Brain microvascular endothelial cell (primary cell): ENCODE measurements around the gene MICA.
"Not testable (repeated sequence)": the region's sequence is repeated elsewhere in the genome, so short reads cannot be mapped to it uniquely, and the experiment has no call there.

Experiments
- DNase-seq: peaks from one replicate; pipeline ENCODE4 v3.0.0-alpha.2; 2020
- H3K27ac ChIP-seq: fragments of 250-450 bp; sonication (Bioruptor Pico); 2 replicates; pipeline ENCODE4 v1.5.1; 2020; ENCODE audit warnings: mild to moderate bottlenecking, moderate library complexity
- H3K27me3 ChIP-seq: fragments of 250-450 bp; sonication (Bioruptor Pico); replicated peaks from 2 replicates; pipeline ENCODE4 v1.5.1; 2020; ENCODE audit warnings: mild to moderate bottlenecking
- H3K36me3 ChIP-seq: fragments of 250-450 bp; sonication (Bioruptor Pico); replicated peaks from 2 replicates; pipeline ENCODE4 v1.5.1; 2020; ENCODE audit warnings: mild to moderate bottlenecking
- H3K4me3 ChIP-seq: 2 replicates; pipeline ENCODE4 v1.5.1; 2011; ENCODE audit warnings: low read depth, mild to moderate bottlenecking, control low read depth, low read length, moderate library complexity
- CTCF ChIP-seq: IDR thresholded peaks from 2 replicates; pipeline ENCODE4 v1.5.1; 2011; ENCODE audit warnings: low read depth, mild to moderate bottlenecking, moderate library complexity, low read length, control low read depth, inconsistent platforms; ENCODE audit errors: missing control alignments
- in situ Hi-C: cut with HindIII; loops from 2 replicates; pipeline ENCODE4 v1.10.0; 2017; ENCODE audit warnings: low sequenced_read_pairs, low pct_ligation_motif_present

MICA gene

GRCh38 chr6:31396422-31397152 lies 6.8 kb upstream of the MICA start:
- TF ChIP-seq CTCF: peak; percentile 90
- no peaks in the 10 kb centered on the region for H3K27me3 ChIP-seq
- no peak overlapping the region for H3K4me3 ChIP-seq
- no peaks in the 10 kb centered on the region for H3K36me3 ChIP-seq
- in situ Hi-C loops: no loop called here
- H3K27ac ChIP-seq: peak overlapping the region; percentile 31
- DNase-seq: peak; percentile 79

GRCh38 chr6:31397153-31397499 lies 6.3 kb upstream of the MICA start:
- in situ Hi-C loops, H3K36me3 ChIP-seq, DNase-seq, H3K27me3 ChIP-seq, H3K27ac ChIP-seq, H3K4me3 ChIP-seq: not testable (repeated sequence)

- in situ Hi-C loops: no loop called here
- H3K4me3 ChIP-seq: no peak overlapping the region
- TF ChIP-seq CTCF: no peak
These were observed 5.4 kb upstream of the MICA start for GRCh38 chr6:31397901-31398525.

GRCh38 chr6:31399589-31400466 lies 3.6 kb upstream of the MICA start:
- peak; percentile 95 for TF ChIP-seq CTCF
- in situ Hi-C loops: no loop called here
- peak; percentile 89 for DNase-seq
- Histone ChIP-seq H3K27me3 (no peaks in the 10 kb centered on the region), H3K36me3 (no peaks in the 10 kb centered on the region), H3K27ac (peak overlapping the region; percentile 73), H3K4me3 (peak overlapping the region; percentile 76)

More at GRCh38 chr6:31397901-31398525, 5.4 kb upstream of the MICA start:
- no peak for DNase-seq
- Histone ChIP-seq H3K27me3 (no peaks in the 10 kb centered on the region), H3K36me3 (no peaks in the 10 kb centered on the region), H3K27ac (no peak overlapping the region)

GRCh38 chr6:31400467-31401289 lies 2.7 kb upstream of the MICA start:
- Histone ChIP-seq H3K27ac (peak overlapping the region; percentile 73), H3K36me3 (no peaks in the 10 kb centered on the region), H3K4me3 (peak overlapping the region; percentile 76), H3K27me3 (no peaks in the 10 kb centered on the region)
- peak; percentile 40 for DNase-seq
- TF ChIP-seq CTCF: no peak
- in situ Hi-C loops: no loop called here
